ENCODE data around the gene SLC2A8.

- TF ChIP-seq, protein P1, sequence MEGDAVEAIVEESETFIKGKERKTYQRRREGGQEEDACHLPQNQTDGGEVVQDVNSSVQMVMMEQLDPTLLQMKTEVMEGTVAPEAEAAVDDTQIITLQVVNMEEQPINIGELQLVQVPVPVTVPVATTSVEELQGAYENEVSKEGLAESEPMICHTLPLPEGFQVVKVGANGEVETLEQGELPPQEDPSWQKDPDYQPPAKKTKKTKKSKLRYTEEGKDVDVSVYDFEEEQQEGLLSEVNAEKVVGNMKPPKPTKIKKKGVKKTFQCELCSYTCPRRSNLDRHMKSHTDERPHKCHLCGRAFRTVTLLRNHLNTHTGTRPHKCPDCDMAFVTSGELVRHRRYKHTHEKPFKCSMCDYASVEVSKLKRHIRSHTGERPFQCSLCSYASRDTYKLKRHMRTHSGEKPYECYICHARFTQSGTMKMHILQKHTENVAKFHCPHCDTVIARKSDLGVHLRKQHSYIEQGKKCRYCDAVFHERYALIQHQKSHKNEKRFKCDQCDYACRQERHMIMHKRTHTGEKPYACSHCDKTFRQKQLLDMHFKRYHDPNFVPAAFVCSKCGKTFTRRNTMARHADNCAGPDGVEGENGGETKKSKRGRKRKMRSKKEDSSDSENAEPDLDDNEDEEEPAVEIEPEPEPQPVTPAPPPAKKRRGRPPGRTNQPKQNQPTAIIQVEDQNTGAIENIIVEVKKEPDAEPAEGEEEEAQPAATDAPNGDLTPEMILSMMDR (optimal IDR thresholded peaks at IDR 0.05 in 1 of 3, IDR thresholded peaks at IDR 0.05 in 1 of 3, conservative IDR thresholded peaks at IDR 0.05 in 1 of 3; ENCODE audit: extremely low read depth in 1 of 3, insufficient read depth in 2 of 3, low read length in 3 of 3), result no peak
- no peak for TF ChIP-seq EZH2 (IDR thresholded peaks at IDR 0.05; ENCODE audit: low read length)
Observed at GRCh38 chr9:127428348-127428747, 31.4 kb downstream of the SLC2A8 start.
